Lower leg skin (tissue), 4 donors: ENCODE measurements around the gene FNDC3B. TPM values are rescaled to one million over a fixed set of nuclear protein-coding genes. Genes with fewer than 3 reads are reported as not detected.

ENCODE experiments used
- DNase-seq, 2 donors: peaks; one replicate each; pipeline ENCODE4 v3.0.0-alpha.2; 2019; ENCODE audit warnings: low spot score in 2 of 2
- H3K4me3 ChIP-seq: fragments of 200-600 bp; sonication (generic); 2 replicates; pipeline ENCODE4 v1.5.1; 2017; ENCODE audit warnings: mild to moderate bottlenecking, low read depth; ENCODE audit not compliant: poor library complexity, severe bottlenecking
- POLR2A ChIP-seq, 2 donors: fragments of 450-650 bp; IDR thresholded peaks; one replicate each; pipeline ENCODE4 v1.6.1; 2016 to 2017; ENCODE audit warnings: antibody characterized with exemption in 2 of 2, mild to moderate bottlenecking in 1 of 2, moderate library complexity in 1 of 2
- WGBS, 2 donors: methylation state at CpG; one replicate each; pipeline ENCODE4 v1.1.5; 2018; 5-methylcytosine and 5-hydroxymethylcytosine counted together
- intact Hi-C: fragments of 100-400 bp; cut with DNase I; formaldehyde crosslinking; loops from one replicate; pipeline ENCODE4 v1.15.0; 2023; ENCODE audit warnings: low total_unique reads
- total RNA-seq, 4 donors: library from RNA; depleted of rRNA; stranded (reverse); fragments of >200 nt; gene quantifications; one replicate each; pipeline ENCODE4 v1.1.0, GENCODE V29; 2016
- TF ChIP-seq, protein P1 (sequence below), 3 donors: fragments of 450-650 bp; IDR thresholded peaks; one replicate each; pipeline ENCODE4 v1.5.1; 2016; ENCODE audit warnings: antibody characterized with exemption in 3 of 3, mild to moderate bottlenecking in 3 of 3, moderate library complexity in 2 of 3

FNDC3B gene
- total RNA-seq, 4 donors from 2014 or later: 22.9 to 39.3 (median 23.2) TPM

GRCh38 chr3:172340583-172340982, 301.2 kb downstream of the FNDC3B start:
- H3K4me3 ChIP-seq: no peak overlapping the region
- no peak for TF ChIP-seq POLR2A (IDR thresholded peaks at IDR 0.05)
- TF ChIP-seq, protein P1, sequence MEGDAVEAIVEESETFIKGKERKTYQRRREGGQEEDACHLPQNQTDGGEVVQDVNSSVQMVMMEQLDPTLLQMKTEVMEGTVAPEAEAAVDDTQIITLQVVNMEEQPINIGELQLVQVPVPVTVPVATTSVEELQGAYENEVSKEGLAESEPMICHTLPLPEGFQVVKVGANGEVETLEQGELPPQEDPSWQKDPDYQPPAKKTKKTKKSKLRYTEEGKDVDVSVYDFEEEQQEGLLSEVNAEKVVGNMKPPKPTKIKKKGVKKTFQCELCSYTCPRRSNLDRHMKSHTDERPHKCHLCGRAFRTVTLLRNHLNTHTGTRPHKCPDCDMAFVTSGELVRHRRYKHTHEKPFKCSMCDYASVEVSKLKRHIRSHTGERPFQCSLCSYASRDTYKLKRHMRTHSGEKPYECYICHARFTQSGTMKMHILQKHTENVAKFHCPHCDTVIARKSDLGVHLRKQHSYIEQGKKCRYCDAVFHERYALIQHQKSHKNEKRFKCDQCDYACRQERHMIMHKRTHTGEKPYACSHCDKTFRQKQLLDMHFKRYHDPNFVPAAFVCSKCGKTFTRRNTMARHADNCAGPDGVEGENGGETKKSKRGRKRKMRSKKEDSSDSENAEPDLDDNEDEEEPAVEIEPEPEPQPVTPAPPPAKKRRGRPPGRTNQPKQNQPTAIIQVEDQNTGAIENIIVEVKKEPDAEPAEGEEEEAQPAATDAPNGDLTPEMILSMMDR (IDR thresholded peaks at IDR 0.05): no peak
- WGBS, 2 donors: 66 to 80% methylated on average over 5 of the region's 5 CpGs
- intact Hi-C loops: no loop called here
- DNase-seq: no peak

DNA sequence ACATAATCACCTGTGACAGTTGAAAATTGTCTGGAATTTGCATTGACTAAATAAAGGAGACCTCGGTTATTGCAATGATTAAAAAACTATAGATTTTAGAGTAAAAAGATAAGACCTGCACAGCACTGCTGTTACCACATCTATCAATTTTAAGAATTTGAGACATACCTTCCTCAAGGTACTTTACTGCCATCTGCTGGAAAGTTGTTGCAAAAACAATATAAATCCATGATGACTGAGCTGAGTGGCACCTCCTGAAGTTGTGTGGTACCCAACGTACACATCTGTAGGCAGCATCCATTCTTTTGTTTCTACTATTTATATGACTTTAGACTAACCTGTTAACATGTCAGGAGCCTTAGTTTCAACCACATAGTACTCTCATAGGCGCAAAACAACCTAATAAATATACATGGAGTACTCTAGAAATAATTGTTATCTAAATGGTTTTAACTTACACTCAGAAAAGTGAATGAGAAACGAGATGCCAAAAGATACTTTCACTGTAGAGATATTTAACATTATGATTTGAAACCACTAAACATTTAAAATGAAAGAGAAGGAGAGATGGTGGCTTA, 302.2 kb downstream of the FNDC3B start:
- H3K4me3 ChIP-seq: no peak overlapping the region
- DNase-seq: no peak
- WGBS, 2 donors: 40 to 44% methylated on average over 4 of the region's 4 CpGs
- TF ChIP-seq POLR2A (IDR thresholded peaks at IDR 0.05): no peak
- TF ChIP-seq, protein P1 (IDR thresholded peaks at IDR 0.05): no peak
- intact Hi-C loops: no loop called here

GRCh38 chr3:172342097-172342659, 302.8 kb downstream of the FNDC3B start:
- no peak for DNase-seq
- intact Hi-C loops: no loop called here
- 86 to 90% methylated on average over 3 of the region's 3 CpGs for WGBS, 2 donors
- TF ChIP-seq, protein P1 (IDR thresholded peaks at IDR 0.05): no peak
- no peak for TF ChIP-seq POLR2A (IDR thresholded peaks at IDR 0.05)
- no peak overlapping the region for H3K4me3 ChIP-seq

DNA sequence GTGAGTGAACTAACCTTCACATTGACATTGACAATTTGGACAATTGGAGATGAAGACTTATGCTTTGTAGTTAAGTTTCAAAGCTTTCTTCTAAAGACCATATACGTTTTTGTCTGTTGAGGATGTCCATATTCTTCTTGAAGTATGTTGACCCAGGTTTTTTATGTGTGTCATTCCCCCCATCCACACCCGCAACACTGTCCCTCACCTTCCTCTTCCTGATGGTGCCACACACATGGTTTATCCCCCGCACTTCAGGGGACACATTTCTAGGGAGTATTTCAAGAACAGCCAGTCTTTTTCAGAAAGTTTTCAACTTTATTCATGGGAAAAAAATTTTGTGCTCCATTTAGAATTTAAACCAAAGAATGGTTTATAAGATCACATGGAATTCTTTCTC, 303.7 kb downstream of the FNDC3B start:
- no peak for DNase-seq
- no peak for TF ChIP-seq POLR2A (IDR thresholded peaks at IDR 0.05)
- TF ChIP-seq, protein P1 (IDR thresholded peaks at IDR 0.05): no peak
- H3K4me3 ChIP-seq: no peak overlapping the region
- intact Hi-C loops: no loop called here
- 88 to 91% methylated on average over 3 of the region's 3 CpGs for WGBS, 2 donors

DNA sequence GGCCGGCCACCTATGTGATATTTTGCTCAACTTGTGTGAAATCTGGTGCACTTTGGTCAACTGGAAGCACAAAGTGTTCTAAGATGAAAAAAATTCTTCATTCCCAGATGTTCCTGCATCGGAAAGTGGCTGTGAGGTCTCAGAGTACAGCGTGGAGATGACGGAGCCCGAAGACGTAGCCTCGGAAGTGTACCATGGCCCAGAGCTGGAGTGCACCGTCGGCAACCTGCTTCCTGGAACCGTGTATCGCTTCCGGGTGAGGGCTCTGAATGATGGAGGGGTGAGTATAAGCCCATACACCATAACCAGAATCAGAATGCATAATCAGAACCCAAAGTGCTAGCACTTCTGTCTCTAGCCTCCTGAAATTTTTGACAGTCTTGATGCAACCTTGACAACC, 304.6 kb downstream of the FNDC3B start:
- intact Hi-C loops: no loop called here
- DNase-seq: no peak
- no peak overlapping the region for H3K4me3 ChIP-seq
- 86 to 96% methylated on average over 12 of the region's 12 CpGs for WGBS, 2 donors
- TF ChIP-seq, protein P1 (IDR thresholded peaks at IDR 0.05): no peak
- no peak for TF ChIP-seq POLR2A (IDR thresholded peaks at IDR 0.05)

GRCh38 chr3:172346161-172346560, 306.8 kb downstream of the FNDC3B start:
- H3K4me3 ChIP-seq: no peak overlapping the region

More at GRCh38 chr3:172346161-172346560, 306.8 kb downstream of the FNDC3B start:
- no peak for TF ChIP-seq POLR2A (IDR thresholded peaks at IDR 0.05)
- TF ChIP-seq, protein P1 (IDR thresholded peaks at IDR 0.05): no peak
- intact Hi-C loops: no loop called here
- no peak for DNase-seq
- WGBS, 2 donors: 76 to 91% methylated on average over 3 of the region's 3 CpGs
